Measurements from ENCODE around the gene CES1. TPM values are rescaled to one million over a fixed set of nuclear protein-coding genes. Genes with fewer than 3 reads are reported as not detected.
"Not testable (repeated sequence)": the region's sequence is repeated elsewhere in the genome, so short reads cannot be mapped to it uniquely, and the experiment has no call there.

The CES1 gene
- polyA plus RNA-seq, 4 donors: 0.86 to 15.3 (median 2.5) TPM

DNA sequence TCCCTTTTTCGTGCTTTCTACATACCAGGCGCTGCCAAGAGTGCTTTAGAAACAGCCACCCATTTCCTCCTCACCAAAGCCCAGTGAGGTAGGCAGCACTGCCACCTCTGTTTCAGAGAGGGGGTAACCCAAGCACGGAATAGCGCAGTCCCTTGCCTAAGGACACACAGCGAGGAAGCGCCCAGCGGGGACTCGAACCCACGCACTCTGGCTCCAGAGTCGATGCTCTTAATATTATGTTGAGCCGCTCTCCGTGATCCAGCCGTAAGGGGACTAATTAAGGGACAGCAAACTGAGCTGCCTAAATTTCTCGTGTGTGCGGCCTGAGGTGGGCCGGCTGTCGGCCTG is 497 bp downstream of the CES1 start:
- DNase-seq (ENCODE audit: low read depth in 4 of 4, low spot score in 3 of 4): no peak

DNA sequence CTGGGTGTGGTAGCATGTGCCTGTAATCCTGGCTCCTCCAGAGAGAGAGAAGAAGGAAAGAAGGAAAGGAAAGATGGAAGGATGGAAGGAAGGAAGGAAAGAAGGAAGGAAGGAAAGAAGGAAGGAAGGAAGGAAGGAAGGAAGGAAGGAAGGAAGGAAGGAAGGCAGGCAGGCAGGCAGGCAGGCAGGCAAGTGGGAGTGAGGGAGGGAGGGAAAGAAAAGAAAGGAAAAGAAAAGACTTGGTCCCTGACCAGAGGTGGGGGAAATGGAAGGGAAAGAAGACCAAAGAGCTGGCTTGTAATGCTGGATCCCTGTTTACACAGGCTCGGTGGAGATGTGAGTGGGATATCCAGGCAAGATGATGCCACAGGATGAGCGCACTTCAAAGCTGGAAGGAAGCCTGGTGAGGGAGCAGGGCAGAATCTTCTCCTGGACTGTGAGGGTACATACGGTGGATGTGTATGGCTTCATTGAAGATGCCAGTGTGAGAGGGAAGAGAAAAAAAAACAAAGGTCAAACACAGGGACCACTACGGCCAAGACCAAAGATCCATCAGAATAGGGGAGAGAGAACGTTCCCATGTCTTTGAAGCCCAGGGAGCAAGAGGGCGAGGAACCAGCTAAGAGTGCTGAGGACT is 2.1 kb downstream of the CES1 start:
- no peak for DNase-seq (ENCODE audit: low read depth in 4 of 4, low spot score in 3 of 4)

- DNase-seq (ENCODE audit: low read depth in 4 of 4, low spot score in 3 of 4): not testable (repeated sequence)
Measured at GRCh38 chr16:55829232-55829631, 3.7 kb downstream of the CES1 start.

DNA sequence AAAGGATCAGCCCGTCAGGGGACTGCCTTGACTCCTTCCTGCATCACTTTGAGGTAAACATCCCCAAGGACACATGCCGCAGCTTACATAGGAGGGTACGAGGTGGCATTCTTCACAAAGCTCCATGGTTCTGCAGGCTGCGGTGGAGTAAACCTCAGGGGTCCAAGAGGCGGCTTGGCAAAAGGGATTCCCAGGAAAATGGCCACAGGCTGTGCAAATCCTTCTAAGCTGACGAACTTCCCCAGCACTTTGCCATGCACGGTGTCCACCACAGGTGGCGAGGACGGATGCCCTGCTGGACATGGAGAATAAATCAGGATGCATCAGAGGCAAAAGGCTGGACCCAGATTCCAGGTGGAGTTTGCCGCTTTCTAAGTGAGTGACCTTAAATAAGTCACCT is 4.2 kb downstream of the CES1 start:
- no peak for DNase-seq (ENCODE audit: low read depth in 4 of 4, low spot score in 3 of 4)

DNA sequence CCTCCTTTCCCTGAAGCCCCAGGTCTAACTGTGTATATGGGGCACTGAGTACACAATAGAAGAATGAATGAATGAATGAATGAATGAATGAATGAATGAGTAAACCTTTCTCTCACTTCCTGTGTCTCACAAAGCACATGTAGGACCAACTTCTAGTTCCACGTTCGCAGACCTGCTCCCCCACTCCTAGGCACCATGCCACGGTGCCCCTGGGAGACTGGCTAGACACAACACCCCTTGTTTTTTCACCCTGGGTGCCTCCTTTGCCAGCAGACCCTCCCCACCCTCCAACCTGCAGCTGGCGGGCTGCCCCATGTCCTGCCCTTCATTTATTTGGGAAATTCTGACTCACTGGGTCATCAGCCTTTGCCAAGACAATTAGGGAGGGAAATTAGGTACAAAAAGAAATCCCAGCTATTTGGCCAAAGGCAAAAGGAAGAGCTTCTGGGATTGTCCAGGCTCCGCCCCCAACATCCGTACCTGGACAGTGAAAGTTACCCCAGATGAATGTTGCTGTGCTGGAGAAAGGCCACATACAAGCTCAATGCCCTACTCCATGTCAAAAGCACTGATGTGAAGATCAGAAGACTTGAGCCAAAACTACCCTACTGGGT is 7.7 kb downstream of the CES1 start:
- no peak for DNase-seq (ENCODE audit: low read depth in 4 of 4, low spot score in 3 of 4)

- no peak for DNase-seq (ENCODE audit: low read depth in 4 of 4, low spot score in 3 of 4)
Measured at GRCh38 chr16:55824473-55825000, 8.4 kb downstream of the CES1 start.

- no peak for DNase-seq (ENCODE audit: low read depth in 4 of 4, low spot score in 3 of 4)
Measured at GRCh38 chr16:55822280-55822810, 10.6 kb downstream of the CES1 start.

GRCh38 chr16:55821210-55821609 is 11.7 kb downstream of the CES1 start:
- DNase-seq (ENCODE audit: low read depth in 4 of 4, low spot score in 3 of 4): no peak

DNA sequence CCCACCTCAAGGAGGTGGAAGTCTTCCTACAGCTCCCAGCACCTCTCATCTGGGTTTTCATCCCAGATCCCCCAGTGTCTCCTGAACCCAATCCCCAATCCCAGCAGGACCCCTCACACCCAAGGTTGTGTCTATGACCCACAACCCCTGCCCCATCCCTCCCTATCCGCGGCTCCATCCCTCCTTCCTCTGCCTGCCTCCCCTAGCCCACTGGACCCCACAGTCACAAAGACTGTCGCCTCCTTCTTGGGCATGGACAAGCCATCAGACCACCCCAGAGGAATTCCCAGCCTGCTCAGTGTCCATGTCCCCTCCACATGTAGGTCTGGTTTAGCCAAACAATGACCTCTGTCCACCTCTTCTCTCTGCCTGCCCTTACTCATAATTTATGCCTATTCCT is 12.3 kb downstream of the CES1 start:
- no peak for DNase-seq (ENCODE audit: low read depth in 4 of 4, low spot score in 3 of 4)

DNA sequence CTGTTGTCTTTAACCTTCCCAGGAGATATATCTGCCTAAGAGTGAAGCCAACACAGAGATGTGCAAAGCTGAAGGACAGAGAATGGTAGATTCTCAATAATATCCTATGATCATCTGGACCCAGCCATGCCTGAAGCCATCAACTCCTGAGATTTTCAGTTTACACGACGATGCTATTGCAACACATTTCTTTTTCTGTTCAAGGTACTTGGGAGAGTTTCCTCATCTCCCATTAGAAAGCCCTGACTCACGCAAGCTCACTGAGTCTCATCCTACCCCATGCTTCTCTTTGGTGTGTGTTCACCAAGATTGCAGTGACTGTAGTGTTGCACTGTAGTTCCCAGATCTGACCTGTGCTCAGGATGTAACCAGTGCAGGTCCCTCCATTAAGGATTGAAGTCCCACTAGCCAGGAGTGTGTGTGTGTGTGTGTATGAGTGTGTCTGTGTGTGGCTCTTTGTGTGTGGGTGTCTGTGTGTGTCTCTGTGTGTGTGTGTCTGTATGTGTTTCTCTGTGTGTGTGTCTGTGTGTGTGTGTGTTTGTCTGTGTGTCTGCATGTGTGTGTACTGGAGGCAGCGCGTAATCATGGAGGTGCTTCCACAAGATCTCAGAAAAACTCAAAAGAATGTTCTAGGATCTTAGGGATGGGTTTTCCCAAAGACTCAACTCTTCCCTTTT is 15.5 kb downstream of the CES1 start:
- no peak for DNase-seq (ENCODE audit: low read depth in 4 of 4, low spot score in 3 of 4)

- DNase-seq (ENCODE audit: low read depth in 4 of 4, low spot score in 3 of 4): not testable (repeated sequence)
Measured at GRCh38 chr16:55816222-55816621, 16.7 kb downstream of the CES1 start.

- DNase-seq (ENCODE audit: low read depth in 4 of 4, low spot score in 3 of 4): no peak
Measured at GRCh38 chr16:55815320-55815719, 17.6 kb downstream of the CES1 start.

GRCh38 chr16:55814174-55814573 is 18.7 kb downstream of the CES1 start:
- not testable (repeated sequence) for DNase-seq (ENCODE audit: low read depth in 4 of 4, low spot score in 3 of 4)

DNA sequence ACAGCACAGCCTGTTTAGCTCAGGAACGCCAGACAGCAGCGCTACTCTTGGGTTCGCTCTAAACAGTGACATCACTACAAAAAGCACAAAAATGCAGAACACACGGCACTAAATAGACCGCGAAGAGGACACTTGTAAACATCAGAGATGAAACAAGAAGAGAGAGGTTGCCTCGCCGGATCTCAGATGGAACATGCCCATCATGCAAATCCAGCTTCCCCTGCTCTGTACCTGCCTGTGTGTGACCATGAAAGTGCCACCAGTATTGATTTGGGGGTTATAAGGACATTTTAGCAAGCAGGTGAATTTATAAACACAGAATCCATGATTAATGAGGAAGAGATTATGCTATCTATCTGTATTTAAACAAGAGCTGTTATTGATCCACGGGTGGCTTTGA is 19.2 kb downstream of the CES1 start:
- not testable (repeated sequence) for DNase-seq (ENCODE audit: low read depth in 4 of 4, low spot score in 3 of 4)

- DNase-seq (ENCODE audit: low read depth in 4 of 4, low spot score in 3 of 4): no peak
Measured at GRCh38 chr16:55812951-55813350, 19.9 kb downstream of the CES1 start.

DNA sequence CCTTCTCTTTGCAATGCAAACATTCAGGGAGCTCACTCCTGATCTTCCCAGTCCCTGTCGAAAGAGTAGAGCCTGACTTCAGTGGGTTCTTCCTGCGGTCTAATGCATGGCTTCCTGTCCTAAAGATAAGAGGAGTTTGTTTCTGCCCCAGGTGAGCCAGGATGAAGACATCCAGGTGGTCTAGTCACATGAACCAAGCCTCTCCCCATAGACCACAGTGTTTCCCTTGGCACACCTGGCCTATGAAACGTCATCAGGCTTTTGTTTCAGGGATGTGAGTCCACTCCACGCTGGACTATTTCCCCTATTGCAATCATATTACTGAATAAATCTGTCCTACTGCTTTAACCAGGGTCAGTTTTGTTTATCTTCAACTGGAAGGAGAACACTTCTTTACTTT is 21.1 kb downstream of the CES1 start:
- no peak for DNase-seq (ENCODE audit: low read depth in 4 of 4, low spot score in 3 of 4)

- DNase-seq (ENCODE audit: low read depth in 4 of 4, low spot score in 3 of 4): no peak
Measured at GRCh38 chr16:55810451-55810961, 22.4 kb downstream of the CES1 start.

DNA sequence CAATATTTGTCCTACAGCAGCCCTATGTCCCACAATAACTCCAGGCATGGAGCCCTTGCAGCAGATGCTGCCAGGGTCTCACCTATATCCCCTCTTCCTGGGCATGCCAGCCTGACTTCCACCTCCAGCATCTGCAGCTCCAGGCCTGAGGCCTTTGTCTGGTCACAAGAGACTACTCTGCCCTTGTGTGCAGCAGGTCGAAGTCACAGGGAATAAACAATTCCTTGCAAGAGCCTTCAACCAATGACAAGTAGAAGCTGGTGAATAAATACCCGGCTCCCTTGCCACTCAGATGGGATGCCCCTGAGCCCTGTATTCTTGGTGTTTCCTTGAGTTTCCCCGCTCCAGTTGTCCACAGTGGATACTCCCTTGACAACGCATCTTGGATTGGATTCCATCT is 23.0 kb downstream of the CES1 start:
- no peak for DNase-seq (ENCODE audit: low read depth in 4 of 4, low spot score in 3 of 4)

DNA sequence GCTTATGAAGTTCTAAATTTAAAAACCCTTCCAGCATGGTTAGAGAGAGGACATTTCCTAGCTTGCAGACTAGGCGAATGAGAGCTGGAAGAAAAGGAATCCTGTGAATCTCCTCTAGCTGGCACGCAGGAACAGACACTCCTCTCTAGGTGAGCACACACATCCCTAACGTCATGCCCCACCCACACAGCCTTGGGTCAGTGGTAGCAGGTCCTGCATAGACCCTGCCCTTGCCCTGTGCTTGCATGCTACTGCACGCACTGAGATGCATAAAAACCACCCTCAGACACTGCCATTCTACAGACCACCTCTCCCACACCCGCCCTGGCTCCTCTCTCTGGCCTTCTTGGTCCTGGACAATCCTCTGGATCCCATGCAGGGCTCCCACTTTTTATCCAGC is 23.5 kb downstream of the CES1 start:
- DNase-seq (ENCODE audit: low read depth in 4 of 4, low spot score in 3 of 4): no peak

DNA sequence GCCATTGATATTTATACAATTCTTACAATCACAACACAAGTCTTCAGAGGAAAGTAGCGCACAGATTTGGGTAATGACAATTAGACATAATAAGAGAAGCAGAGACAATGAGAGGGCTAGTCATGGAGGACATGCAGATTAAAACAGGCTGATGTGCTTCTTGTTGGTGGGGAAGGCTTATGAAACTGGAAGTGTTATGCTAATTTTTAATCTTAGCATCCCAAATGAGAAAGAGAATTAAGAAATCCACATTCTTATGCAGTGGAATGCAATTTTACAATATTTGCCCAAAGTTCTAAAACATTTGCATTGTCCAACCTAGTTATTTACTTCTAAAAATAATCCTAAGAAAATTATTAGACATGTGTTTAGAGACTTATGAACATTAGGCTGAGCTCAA is 24.6 kb downstream of the CES1 start:
- not testable (repeated sequence) for DNase-seq (ENCODE audit: low read depth in 4 of 4, low spot score in 3 of 4)

DNA sequence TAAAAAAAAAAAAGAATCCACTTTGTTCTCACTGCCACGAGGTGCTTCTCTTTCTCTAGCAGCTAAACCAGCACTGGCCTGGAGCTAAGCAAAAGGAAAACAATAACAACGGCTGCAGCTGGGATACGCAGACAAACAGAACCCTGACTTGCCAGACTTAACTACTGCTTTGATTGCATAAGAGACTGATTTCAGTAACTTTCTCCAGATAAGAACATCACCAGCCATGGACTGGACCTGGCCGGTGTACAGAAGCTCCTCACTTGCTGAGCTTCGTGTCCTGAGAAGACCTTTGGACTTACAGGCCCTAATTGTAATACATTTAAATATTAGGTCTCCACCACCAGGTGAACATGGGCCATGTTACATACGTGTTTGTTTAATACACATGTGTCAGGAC is 27.8 kb downstream of the CES1 start:
- DNase-seq (ENCODE audit: low read depth in 4 of 4, low spot score in 3 of 4): not testable (repeated sequence)

Data from right renal pelvis (tissue), 4 donors.